ENCODE measurements around the gene NANOS1. TPM values are rescaled to one million over a fixed set of nuclear protein-coding genes. Genes with fewer than 3 reads are reported as not detected.
A peak's percentile ranks its signal among the peaks of the same experiment; 100 is the strongest.
"Not testable (repeated sequence)": the region's sequence is repeated elsewhere in the genome, so short reads cannot be mapped to it uniquely, and the experiment has no call there.

Gene NANOS1
- polyA plus RNA-seq, 1 donor, result 4.3 TPM

GRCh38 chr10:119005362-119006043 lies 24.0 kb upstream of the NANOS1 start:
- DNase-seq, result no peak

GRCh38 chr10:119006451-119007210 lies 22.9 kb upstream of the NANOS1 start:
- no peak for DNase-seq

GRCh38 chr10:119007211-119007574 lies 22.3 kb upstream of the NANOS1 start:
- no peak for DNase-seq

GRCh38 chr10:119020627-119020946 lies 8.9 kb upstream of the NANOS1 start:
- DNase-seq, result no peak

GRCh38 chr10:119022846-119023552 lies 6.5 kb upstream of the NANOS1 start:
- no peak for DNase-seq

- DNase-seq, result no peak
Measured at GRCh38 chr10:119023553-119023868, 6.0 kb upstream of the NANOS1 start.

GRCh38 chr10:119024882-119025281 lies 4.6 kb upstream of the NANOS1 start:
- no peak for DNase-seq

- DNase-seq, result peak; percentile 8
Measured at GRCh38 chr10:119025336-119025735, 4.2 kb upstream of the NANOS1 start.

- DNase-seq, result no peak
Measured at GRCh38 chr10:119025776-119026175, 3.7 kb upstream of the NANOS1 start.

- no peak for DNase-seq
Measured at GRCh38 chr10:119026301-119027110, 3.0 kb upstream of the NANOS1 start.

GRCh38 chr10:119028445-119028899 lies 1.0 kb upstream of the NANOS1 start:
- DNase-seq, result not testable (repeated sequence)

- peak; percentile 87 for DNase-seq
Measured at GRCh38 chr10:119028900-119029612, 458 bp upstream of the NANOS1 start.

- DNase-seq, result peak; percentile 29
Measured at GRCh38 chr10:119030421-119031250, 1.1 kb downstream of the NANOS1 start.

GRCh38 chr10:119031496-119032059 lies 2.1 kb downstream of the NANOS1 start:
- no peak for DNase-seq

GRCh38 chr10:119039161-119039560 lies 9.6 kb downstream of the NANOS1 start:
- DNase-seq, result no peak

- DNase-seq, result peak; percentile 28
Measured at GRCh38 chr10:119041326-119041725, 11.8 kb downstream of the NANOS1 start.

- no peak for DNase-seq
Measured at GRCh38 chr10:119042169-119042568, 12.7 kb downstream of the NANOS1 start.

GRCh38 chr10:119045561-119045960 lies 16.0 kb downstream of the NANOS1 start:
- DNase-seq, result no peak

- no peak for DNase-seq
Measured at GRCh38 chr10:119049361-119049760, 19.8 kb downstream of the NANOS1 start.

GRCh38 chr10:119049777-119050176 lies 20.3 kb downstream of the NANOS1 start:
- no peak for DNase-seq
